Caco-2 (cell line): ENCODE data around the gene DDRGK1. TPM values are rescaled to one million over a fixed set of nuclear protein-coding genes. Genes with fewer than 3 reads are reported as not detected.

Experiments
- BruUV-seq: library from RNA; stranded (reverse); fragments of 400-500 nt; replicated peaks from 2 replicates; lab custom pipeline; 2021; lab: Mats Ljungman, UMichigan
- CTCF ChIA-PET: fragments of 300-600 bp; sonication (Branson Sonifier 250); formaldehyde crosslinking; loops from one replicate; lab custom pipeline; 2022; ENCODE audit warnings: antibody characterized with exemption; lab: Charles Lee
- POLR2A ChIA-PET: fragments of 300-600 bp; sonication (Branson Sonifier 250); formaldehyde crosslinking; loops from one replicate; lab custom pipeline; 2022; ENCODE audit warnings: antibody characterized with exemption; lab: Charles Lee
- DNase-seq, 2 experiments: peaks; one replicate each; pipeline versions ENCODE4 v3.0.0 to v3.0.0-alpha.2; 2020 to 2022
- H3K27me3 ChIP-seq: replicated peaks from 2 replicates; pipeline ENCODE4 v1.6.0; 2011; ENCODE audit warnings: low read length; ENCODE audit not compliant: control insufficient read depth, insufficient read depth
- H3K36me3 ChIP-seq: 2 replicates; pipeline ENCODE4 v1.5.1; 2011; ENCODE audit warnings: low read length; ENCODE audit not compliant: control insufficient read depth, insufficient read depth
- H3K4me1 ChIP-seq: fragments of 250-450 bp; sonication (Bioruptor Pico); 2 replicates; pipeline ENCODE4 v1.5.1; 2020; ENCODE audit warnings: mild to moderate bottlenecking
- H3K4me3 ChIP-seq: 2 replicates; pipeline ENCODE4 v1.5.1; 2011; ENCODE audit warnings: low read depth, mild to moderate bottlenecking, control low read depth, low read length
- H3K9me3 ChIP-seq: fragments of 250-450 bp; sonication (Bioruptor Pico); 2 replicates; pipeline ENCODE4 v1.5.1; 2020; ENCODE audit warnings: mild to moderate bottlenecking, moderate library complexity
- H3K27ac Mint-ChIP-seq: one replicate; pipeline ENCODE4 v1.8.0; 2022; ENCODE audit warnings: mixed read lengths; ENCODE audit not compliant: unreplicated experiment
- H3K27me3 Mint-ChIP-seq: one replicate; pipeline ENCODE4 v1.8.0; 2022; ENCODE audit warnings: mixed read lengths; ENCODE audit not compliant: insufficient read depth, unreplicated experiment
- H3K36me3 Mint-ChIP-seq: one replicate; pipeline ENCODE4 v1.8.0; 2022; ENCODE audit warnings: mild to moderate bottlenecking, mixed read lengths; ENCODE audit not compliant: insufficient read depth, unreplicated experiment
- H3K4me1 Mint-ChIP-seq: one replicate; pipeline ENCODE4 v1.8.0; 2022; ENCODE audit warnings: low read depth, mixed read lengths; ENCODE audit not compliant: unreplicated experiment
- H3K4me3 Mint-ChIP-seq: one replicate; pipeline ENCODE4 v1.8.0; 2022; ENCODE audit warnings: mild to moderate bottlenecking, moderate library complexity, mixed read lengths; ENCODE audit not compliant: unreplicated experiment
- H3K9me3 Mint-ChIP-seq: one replicate; pipeline ENCODE4 v1.8.0; 2022; ENCODE audit warnings: mixed read lengths; ENCODE audit not compliant: unreplicated experiment
- intact Hi-C: fragments of 100-400 bp; cut with micrococcal nuclease; formaldehyde crosslinking; loops from one replicate; pipeline ENCODE4 v1.10.0; 2022; ENCODE audit not compliant: unreplicated experiment
- total RNA-seq: library from RNA; stranded (reverse); gene quantifications from 2 replicates; pipeline ENCODE4 v1.2.3, GENCODE V29; 2022
- TF ChIP-seq, protein P1 (sequence below), 2 experiments: fragments of 200-600 bp in 1 of 2; IDR thresholded peaks; 1 replicate in 1 of 2; 2 replicates in 1 of 2; pipeline versions ENCODE4 v1.5.1 to v1.8.0; 2011 to 2022; ENCODE audit warnings: antibody characterized with exemption in 1 of 2, control low read depth in 1 of 2, inconsistent platforms in 1 of 2, low read depth in 1 of 2, low read length in 1 of 2, mild to moderate bottlenecking in 1 of 2, moderate library complexity in 1 of 2; ENCODE audit not compliant: insufficient read depth in 1 of 2, severe bottlenecking in 1 of 2, unreplicated experiment in 1 of 2

Gene DDRGK1
- total RNA-seq, 1 experiment from 2014 or later, result 84.8 TPM

DNA sequence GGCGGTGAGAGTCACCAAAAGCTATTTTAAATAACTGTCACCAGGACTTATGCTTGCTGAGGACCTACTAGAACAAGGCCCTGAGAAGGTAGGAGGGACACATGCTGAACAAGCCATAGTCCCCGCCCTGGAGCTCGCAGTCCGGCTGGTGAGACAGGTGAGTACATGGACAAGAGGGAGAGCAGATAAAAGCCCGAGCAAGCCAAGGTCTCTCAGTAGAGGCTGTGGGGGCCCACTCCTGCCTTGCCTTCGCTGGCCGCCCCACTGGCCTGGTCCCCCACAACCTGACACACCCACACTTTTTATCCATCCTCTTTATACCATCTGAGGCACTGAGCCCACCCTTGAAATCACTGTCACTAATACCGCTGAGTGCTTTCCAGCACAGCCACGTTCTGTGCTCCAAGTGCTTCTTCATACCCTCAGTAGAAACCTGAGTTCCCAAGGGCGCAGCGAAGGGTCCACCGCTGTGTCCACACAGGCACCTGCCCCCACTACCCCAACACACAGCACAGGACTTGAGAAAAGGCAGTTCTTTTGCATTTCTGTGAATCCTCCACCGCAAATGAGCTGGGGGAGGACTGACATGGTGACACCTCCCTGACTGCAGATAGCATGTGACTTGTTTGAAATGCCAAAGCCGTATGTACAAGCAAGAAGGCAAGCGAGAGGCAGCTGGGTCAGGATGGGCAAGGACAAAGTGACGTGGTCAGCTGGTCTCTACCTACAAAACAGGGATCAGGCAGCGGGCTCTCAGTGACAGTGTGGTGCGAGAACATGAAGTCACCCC is 12.1 kb downstream of the DDRGK1 start:
- DNase-seq, result no peak
- no peaks in the 10 kb centered on the region for H3K4me1 Mint-ChIP-seq
- H3K27me3 Mint-ChIP-seq, result no peaks in the 10 kb centered on the region
- H3K9me3 Mint-ChIP-seq, result no peaks in the 10 kb centered on the region
- Histone ChIP-seq H3K36me3 (peaks cover 3% of the 10 kb centered on the region; the same call in 1 of the 2 replicates), H3K9me3 (no peaks in the 10 kb centered on the region), H3K4me3 (no peak overlapping the region), H3K4me1 (no peaks in the 10 kb centered on the region), H3K27me3 (no peaks in the 10 kb centered on the region)
- no TSS peak for BruUV-seq
- TF ChIP-seq, protein P1, sequence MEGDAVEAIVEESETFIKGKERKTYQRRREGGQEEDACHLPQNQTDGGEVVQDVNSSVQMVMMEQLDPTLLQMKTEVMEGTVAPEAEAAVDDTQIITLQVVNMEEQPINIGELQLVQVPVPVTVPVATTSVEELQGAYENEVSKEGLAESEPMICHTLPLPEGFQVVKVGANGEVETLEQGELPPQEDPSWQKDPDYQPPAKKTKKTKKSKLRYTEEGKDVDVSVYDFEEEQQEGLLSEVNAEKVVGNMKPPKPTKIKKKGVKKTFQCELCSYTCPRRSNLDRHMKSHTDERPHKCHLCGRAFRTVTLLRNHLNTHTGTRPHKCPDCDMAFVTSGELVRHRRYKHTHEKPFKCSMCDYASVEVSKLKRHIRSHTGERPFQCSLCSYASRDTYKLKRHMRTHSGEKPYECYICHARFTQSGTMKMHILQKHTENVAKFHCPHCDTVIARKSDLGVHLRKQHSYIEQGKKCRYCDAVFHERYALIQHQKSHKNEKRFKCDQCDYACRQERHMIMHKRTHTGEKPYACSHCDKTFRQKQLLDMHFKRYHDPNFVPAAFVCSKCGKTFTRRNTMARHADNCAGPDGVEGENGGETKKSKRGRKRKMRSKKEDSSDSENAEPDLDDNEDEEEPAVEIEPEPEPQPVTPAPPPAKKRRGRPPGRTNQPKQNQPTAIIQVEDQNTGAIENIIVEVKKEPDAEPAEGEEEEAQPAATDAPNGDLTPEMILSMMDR (IDR thresholded peaks at IDR 0.05; ENCODE audit: insufficient read depth in 1 of 2, low read depth in 1 of 2, low read length in 1 of 2, severe bottlenecking in 1 of 2, unreplicated experiment in 1 of 2), result no peak
- POLR2A ChIA-PET, result no interaction called here
- CTCF ChIA-PET, result no interaction called here
- H3K27ac Mint-ChIP-seq, result no peak overlapping the region
- H3K4me3 Mint-ChIP-seq, result no peak overlapping the region
- intact Hi-C loops, result no loop called here
- peaks cover 52% of the 10 kb centered on the region for H3K36me3 Mint-ChIP-seq

DNA sequence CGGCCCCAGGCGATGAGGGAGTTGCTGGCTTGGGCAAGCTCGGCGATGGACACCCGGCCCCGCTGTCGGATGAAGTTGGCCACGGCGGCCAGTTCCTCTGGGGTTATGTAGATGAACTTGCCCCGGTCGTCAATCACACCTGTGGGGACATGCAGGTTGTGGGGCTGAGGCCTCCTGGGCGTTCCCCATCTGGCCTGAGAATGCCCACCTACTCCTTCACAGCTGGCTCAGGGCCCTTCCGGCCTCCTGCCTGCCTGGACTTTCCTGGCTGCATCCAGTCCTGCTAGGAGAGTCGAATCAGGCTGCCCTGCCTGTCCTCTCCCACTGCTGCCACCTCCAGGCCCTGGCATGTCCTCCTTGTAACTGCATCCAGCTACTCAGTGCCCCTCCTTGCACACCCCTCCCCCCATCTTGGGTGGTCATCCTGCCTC is 13.8 kb downstream of the DDRGK1 start:
- ChIA-PET CTCF (no interaction called here), POLR2A (no interaction called here)
- H3K4me1 Mint-ChIP-seq, result no peaks in the 10 kb centered on the region
- no peak overlapping the region for H3K27ac Mint-ChIP-seq
- peaks cover 40% of the 10 kb centered on the region for H3K36me3 Mint-ChIP-seq
- no peaks in the 10 kb centered on the region for H3K27me3 ChIP-seq
- H3K9me3 ChIP-seq, result no peaks in the 10 kb centered on the region
- no TSS peak for BruUV-seq
- H3K4me3 Mint-ChIP-seq, result no peak overlapping the region
- H3K4me1 ChIP-seq, result no peaks in the 10 kb centered on the region
- H3K9me3 Mint-ChIP-seq, result no peaks in the 10 kb centered on the region
- peaks cover 3% of the 10 kb centered on the region; the same call in 1 of the 2 replicates for H3K36me3 ChIP-seq
- no peaks in the 10 kb centered on the region for H3K27me3 Mint-ChIP-seq
- no peak overlapping the region for H3K4me3 ChIP-seq
- intact Hi-C loops, result no loop called here
- TF ChIP-seq, protein P1 (IDR thresholded peaks at IDR 0.05; ENCODE audit: insufficient read depth in 1 of 2, low read depth in 1 of 2, low read length in 1 of 2, severe bottlenecking in 1 of 2, unreplicated experiment in 1 of 2), result no peak
- DNase-seq, result no peak

DNA sequence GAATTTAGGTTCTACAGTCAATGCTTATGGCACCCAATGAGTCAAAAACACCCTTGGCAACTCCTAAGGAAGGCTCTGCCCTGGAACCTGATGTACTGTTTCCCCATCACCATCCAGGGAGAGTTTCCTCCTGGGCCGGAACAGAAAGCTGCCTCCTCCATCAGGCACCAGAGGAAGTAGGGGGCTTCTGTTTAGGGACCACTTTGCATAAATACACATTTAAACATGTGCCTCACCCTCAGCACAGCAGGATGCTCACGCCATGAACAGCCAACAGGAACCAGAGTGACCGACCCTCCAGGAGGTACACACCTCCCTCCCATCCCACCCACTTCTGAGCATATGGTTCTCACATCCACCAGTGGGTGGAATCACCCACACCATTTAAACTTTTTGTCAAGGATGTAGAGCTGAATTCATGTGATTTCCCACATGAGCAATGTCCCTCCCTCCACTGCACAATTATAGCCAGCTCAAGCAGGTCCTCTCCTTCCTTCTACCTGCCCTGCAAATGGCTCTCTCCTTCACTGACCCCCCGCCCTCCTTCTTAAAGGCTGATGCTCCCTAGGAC is 14.8 kb downstream of the DDRGK1 start:
- Mint-ChIP-seq H3K27ac (no peak overlapping the region), H3K4me1 (no peaks in the 10 kb centered on the region), H3K4me3 (no peak overlapping the region), H3K27me3 (no peaks in the 10 kb centered on the region), H3K36me3 (peaks cover 30% of the 10 kb centered on the region), H3K9me3 (no peaks in the 10 kb centered on the region)
- POLR2A ChIA-PET, result no interaction called here
- CTCF ChIA-PET, result no interaction called here
- Histone ChIP-seq H3K4me1 (no peaks in the 10 kb centered on the region), H3K9me3 (no peaks in the 10 kb centered on the region), H3K4me3 (no peak overlapping the region), H3K36me3 (no peaks in the 10 kb centered on the region; the same call in 1 of the 2 replicates), H3K27me3 (no peaks in the 10 kb centered on the region)
- no peak for DNase-seq
- BruUV-seq, result no TSS peak
- intact Hi-C loops, result no loop called here
- TF ChIP-seq, protein P1 (IDR thresholded peaks at IDR 0.05; ENCODE audit: insufficient read depth in 1 of 2, low read depth in 1 of 2, low read length in 1 of 2, severe bottlenecking in 1 of 2, unreplicated experiment in 1 of 2), result no peak
